Measurements from ENCODE around the gene TEAD1.

The TEAD1 gene

DNA sequence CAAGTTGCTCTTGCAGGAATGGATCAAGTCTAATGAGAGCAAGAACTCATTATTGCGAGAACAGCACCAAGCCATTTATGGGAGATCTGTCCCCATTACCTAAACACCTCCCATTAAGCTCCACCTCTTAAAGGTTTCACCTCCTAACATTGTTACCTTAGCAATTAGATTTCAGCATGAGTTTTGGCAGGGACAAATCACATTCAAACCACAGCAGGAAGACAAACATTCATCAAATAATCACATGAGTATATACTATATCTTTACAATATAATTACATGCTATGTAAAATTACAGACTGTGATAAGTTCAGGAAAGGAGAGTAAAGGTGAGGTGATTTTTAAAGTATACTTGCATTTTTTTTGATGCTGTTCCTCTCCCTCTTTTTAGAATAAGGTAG is 6.6 kb upstream of the TEAD1 start:
- DNase-seq, result no peak

DNA sequence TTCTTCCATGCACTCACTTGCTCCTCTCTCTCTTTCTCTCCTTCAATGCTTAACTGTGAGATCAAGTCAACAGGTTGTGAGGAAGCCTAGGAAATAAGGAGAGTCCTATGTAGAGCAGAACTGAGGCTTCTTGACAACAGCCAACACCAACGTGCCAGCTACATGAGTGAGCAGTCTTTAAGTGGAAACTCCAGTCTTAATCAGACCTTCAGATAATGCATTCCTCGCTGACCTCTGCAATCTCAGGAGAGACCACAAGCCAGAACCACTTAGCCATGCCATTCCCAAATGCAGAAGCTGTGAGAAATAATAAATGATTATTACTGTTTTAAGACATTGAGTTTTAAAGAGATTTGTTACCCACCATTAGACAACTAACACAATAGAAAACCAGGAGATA is 6.1 kb upstream of the TEAD1 start:
- no peak for DNase-seq

DNA sequence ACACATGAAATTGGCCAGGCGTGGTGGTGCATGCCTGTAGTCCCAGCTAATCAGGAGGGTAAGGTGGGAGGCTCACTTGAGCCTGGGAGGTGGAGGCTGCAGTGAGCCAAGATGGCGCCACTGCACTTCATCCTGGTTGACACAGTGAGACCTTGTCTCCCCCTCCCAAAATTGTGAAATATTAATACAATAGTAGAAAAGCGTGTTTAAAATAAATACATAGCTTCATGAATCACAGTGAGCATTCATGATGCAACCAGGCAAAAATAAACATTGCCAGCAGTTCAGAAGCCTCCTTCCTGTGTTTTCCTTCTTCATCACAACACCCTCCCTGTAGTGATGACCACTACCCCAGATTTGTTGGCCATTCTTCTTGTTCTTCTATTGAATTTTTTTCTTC is 4.3 kb upstream of the TEAD1 start:
- no peak for DNase-seq

GRCh38 chr11:12671370-12671769 is 2.9 kb upstream of the TEAD1 start:
- DNase-seq, result no peak

DNA sequence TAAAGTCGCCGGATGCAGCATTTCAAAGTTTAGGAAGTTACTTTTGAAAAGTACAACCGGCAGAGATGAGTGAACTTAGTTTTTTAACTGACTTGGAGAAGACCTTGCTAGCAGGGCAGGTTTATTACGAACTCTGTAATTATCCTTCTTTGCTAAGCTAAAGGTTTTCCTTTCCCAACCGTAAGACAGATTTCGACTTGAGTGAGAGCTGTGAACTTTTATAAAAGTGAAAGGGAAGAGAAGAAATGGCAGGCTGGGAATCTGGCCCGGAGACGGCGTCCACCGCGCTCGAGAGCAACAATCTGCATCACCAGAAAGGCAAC is 659 bp upstream of the TEAD1 start:
- DNase-seq, result no peak

DNA sequence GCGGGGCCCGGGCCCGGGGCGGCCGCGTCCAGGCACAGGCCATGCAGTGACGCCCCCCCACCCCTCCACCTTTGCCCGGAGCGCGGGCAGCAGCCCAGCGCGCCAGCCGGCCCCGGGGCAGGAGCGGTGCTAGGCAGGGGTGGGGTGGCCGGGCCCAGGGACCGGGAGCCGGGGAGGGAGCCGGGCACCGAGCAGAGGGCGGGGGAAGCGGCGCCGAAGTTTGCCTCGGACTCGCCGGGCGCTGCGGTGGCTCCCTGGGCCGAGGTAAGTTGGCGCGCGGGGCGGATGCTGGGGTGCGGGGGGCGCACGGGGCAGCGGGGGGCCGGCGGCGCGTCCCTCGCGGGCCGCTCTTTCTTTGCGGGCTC is 332 bp downstream of the TEAD1 start:
- no peak for DNase-seq

- DNase-seq, result peak; percentile 32 to 35
Observed at GRCh38 chr11:12674936-12675696, 895 bp downstream of the TEAD1 start.

DNA sequence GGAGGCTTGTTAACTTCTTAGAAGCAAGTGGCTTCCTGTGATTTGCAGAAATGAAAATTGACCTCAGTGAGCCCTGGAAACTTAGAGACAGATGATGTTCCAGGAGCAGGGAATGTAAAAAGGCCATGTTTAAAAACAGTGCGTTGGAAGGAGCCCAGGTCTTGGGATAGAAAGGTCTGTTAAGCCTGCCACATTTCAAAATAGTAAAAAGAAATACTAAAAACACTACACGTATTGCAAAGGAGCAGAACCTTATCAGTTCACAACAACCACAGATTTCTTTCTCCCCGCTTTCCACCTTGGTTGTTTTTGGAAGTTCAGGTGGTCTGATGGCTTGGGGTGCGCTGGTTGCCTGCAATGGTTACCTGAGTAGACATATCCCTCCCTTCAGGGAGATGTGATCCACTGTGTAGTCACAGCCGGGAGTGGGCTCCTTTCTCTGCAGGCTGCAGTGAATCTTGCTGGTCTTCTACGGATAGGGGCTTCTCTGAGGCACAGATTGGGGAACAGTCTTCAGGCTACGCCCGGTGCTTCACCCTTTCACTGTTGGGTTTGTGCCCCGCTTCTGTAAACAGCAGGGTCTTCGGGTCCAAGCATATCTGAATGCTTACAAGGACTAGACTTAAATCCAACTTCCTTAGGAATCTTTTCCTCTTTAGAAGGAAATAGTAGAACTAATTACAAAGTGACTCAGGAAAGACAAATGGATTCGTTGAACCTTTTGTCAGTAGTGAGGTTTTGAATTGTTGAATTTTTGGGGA is 1.9 kb downstream of the TEAD1 start:
- peak in 1 of 2 donors; percentile 15 for DNase-seq

DNA sequence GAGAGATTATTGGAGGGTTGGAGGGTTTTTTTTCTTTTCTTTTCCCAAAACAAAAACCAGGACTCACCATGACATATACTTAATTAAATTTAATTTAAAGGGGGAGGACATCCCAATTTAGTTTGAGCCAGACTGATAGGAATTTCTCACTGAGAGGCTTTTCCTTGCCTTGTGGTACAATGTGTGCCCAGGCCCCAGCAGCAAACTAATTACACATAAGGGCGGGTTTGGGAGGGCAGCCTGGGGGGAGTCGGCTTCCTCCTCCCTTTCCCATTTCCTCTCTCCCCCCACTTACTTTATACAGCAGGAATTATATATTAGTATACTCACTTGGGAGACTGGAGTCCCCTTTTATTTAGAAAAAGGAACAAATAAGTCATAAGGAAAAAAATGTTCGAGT is 2.9 kb downstream of the TEAD1 start:
- DNase-seq, result peak in 1 of 2 donors; percentile 20

- no peak for DNase-seq
Observed at GRCh38 chr11:12678092-12678491, 3.9 kb downstream of the TEAD1 start.

DNA sequence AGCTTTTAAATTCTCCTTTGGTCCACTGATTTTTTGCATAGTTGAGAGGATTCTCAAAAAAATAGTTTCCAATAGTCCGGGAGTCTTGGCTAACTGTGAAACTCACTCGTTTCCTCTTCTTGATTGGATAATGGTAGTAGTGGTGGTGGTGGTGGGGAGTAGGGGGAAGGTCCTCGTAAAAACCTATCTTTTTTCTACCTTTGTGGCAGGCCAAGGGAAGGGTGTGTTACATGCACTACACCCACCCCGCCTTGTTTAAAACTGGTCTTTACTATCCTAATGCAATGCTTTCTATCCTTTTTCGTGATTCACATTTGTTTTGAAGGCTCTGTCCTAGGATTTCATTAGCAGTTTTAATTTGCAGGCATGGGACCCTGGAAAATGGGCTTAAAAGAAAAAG is 4.8 kb downstream of the TEAD1 start:
- DNase-seq, result no peak

DNA sequence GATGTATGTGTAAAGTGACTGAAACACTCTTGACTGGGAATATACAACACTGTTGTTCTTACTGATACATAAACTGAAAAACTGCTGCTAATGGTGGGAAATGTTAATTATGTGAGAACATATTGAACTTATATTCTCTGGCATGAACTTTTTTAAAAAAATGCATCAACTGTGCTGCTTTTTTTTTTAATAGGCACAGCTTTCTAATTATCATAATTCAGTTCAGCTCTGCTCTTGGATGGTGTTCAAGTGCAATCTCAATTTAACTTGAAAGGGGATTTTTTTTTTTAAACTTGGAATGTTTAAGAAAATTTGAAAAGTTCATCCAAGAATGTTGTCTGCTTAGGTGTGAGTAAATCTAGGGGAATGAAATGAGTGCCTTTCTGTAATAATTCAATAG is 5.2 kb downstream of the TEAD1 start:
- no peak for DNase-seq

DNA sequence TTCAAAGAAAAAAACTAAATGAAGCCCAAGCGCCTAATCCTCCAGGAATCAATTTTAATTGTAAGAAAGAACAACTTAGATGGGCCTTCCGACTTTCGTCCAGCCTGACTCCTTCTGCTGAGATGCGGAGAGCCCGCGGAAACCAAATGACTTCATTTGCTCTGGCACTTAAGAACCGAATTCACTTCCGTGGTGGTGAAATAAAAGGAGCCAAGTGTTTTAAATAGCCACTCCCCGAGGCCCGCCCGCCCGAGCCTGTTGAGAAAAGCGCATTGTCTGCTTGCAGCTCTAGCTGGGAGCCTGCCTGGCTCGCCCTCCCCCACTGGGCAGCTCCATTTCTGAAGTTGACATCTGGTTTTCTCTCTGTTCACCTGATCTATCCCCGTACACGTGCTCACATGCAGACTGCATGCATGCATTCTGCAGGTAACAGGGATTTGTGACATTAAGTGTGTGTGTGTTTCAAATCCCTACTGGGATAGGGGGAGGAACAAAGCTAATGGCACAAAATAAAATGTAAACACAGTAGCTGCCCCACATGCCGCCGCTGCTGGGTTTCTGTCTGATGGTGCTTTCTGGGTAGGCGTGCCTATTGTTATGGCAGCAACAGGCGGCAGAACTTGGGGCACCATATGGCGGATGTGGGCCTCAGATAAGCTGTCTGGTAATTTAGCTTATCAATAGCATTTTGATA is 6.2 kb downstream of the TEAD1 start:
- DNase-seq, result peak; percentile 81 to 87

DNA sequence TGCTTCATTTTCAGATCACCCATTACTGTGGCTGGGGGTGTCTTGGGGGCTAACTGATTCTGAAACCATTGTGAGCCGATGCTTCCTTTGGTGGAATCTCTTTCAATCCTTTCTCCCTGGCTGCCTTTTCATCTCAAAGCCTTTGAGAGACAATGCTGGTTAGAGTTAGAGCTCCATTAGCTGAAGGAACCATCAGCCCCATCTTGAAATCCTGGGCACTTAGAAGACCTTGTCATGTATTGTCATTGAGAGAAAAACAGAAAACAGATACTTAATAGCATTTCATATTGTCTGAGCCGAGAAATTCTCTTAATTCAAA is 6.7 kb downstream of the TEAD1 start:
- no peak for DNase-seq

DNA sequence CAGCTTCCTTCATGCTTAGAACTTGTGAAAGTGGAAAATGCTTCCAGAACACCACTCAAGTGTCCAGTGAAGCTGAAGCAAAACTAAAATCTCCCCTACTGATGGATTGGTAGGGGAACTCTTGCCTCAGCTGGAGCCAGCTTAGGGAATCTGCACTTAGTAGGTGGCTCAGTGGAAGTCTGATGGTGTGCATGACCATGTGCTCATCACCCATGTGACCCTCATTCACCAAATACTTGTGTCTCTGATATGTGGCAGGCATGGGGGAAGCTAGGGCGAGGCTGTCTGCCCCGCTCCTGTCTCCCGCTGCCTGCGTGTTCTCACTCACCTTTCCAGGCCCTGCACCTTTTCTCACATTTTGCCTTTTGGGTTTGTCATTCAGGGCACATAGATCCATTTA is 7.2 kb downstream of the TEAD1 start:
- DNase-seq, result no peak

DNA sequence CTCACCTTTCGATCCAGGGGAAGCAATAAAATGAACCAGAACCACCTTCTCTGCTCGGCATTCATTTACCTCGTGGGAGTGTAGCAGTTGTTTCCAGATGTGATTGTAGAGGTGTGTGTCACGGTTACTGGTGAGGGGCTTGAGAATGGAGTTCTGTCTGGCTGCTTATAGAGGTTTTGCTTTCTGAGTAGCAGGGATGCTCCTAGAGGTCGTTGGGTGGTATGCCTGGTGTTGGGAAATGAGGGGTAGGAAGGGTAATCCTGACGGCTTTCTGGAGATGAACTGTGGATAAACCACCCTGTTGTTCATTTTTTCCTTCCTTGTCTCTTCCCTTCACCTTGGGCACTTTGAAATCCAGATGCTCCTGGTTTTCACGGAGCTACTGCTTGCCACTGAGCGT is 8.1 kb downstream of the TEAD1 start:
- DNase-seq, result no peak

- DNase-seq, result no peak
Observed at GRCh38 chr11:12682737-12683500, 8.7 kb downstream of the TEAD1 start.

DNA sequence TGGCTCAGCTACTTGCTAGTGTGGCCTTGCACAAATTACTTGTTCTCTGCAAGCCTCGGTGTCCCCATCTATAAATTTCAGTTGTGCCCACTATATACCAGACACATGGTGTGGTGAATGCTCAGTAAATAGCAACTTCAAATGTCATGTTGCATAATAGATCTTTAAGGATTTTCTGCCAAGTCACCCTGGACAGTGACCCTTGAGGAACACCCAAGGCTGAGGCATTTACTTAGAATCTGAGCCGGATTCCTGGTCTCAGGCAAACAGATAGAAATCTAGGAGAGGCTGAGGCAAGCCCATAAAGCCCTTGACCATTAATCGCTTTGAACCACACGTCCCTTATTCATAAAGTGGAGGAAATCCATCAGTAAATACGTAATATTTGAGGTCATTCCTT is 9.7 kb downstream of the TEAD1 start:
- DNase-seq, result no peak

GRCh38 chr11:12684315-12684714 is 10.1 kb downstream of the TEAD1 start:
- DNase-seq, result no peak

GRCh38 chr11:12684816-12685215 is 10.6 kb downstream of the TEAD1 start:
- DNase-seq, result no peak

GRCh38 chr11:12685229-12685628 is 11.0 kb downstream of the TEAD1 start:
- no peak for DNase-seq

DNA sequence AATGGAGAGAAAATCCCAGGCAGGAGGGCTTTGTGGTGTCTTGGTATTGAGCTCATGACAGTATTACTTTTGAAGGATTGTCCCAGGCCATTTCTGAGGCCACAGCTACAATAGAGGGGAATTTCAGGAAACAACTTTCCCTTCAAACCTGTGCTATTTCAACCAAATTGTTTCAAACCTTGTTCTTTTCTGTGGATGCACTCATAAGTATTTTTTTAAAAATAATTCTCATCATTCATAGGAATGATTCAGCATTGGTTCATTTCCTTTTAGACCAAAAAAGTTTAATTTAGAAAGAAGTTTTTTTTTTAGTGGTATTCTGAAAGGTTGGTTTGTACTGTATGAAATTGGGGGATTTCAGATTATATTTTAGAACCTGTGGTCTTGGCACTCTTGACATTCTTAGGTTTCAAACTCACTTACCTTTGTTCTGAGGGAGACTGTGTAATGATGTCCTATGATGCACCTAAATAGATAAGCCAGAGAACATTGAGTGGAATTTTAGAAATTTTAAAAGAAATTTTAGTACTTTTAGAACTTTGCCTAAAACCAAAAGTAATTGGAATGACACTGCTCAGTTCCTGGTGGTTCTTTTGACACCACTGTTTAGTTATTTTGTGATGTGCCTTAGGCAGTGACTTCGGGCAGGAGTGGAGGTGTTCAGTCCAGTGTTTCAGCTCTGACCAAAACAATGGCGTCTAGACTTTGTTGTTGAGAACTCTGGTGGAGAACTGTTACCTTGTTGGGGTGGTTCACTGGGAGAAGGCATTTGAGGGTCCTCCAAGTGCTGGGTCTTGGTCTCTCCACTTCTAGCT is 12.2 kb downstream of the TEAD1 start:
- DNase-seq, result no peak

DNA sequence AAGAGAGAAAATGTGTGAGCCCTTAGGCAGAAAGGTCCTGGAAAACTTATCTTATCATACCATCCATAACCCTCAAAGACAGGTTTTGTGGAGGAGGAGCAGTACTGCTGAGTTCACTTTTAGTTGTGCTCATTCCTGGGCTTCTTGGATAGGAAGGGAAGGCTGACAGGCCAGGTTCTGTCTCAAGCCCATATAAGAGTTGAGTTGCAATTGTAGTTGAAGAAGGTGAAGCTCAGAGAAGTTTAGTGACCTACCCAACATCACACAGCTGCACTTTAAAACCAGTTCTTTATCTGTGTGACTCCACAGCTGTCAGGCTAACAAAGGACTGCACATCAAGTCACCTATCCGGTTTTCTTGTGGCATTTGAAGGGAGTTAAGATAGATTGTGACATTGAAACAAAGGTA is 13.0 kb downstream of the TEAD1 start:
- no peak for DNase-seq

Data from hippocampal formation (tissue), 2 donors.